EH (cell line): ENCODE measurements around the gene AUH.

Experiments
- DNase-seq: peaks from one replicate; pipeline ENCODE4 v3.0.0-alpha.2; 2015; ENCODE audit warnings: low read depth

AUH gene

DNA sequence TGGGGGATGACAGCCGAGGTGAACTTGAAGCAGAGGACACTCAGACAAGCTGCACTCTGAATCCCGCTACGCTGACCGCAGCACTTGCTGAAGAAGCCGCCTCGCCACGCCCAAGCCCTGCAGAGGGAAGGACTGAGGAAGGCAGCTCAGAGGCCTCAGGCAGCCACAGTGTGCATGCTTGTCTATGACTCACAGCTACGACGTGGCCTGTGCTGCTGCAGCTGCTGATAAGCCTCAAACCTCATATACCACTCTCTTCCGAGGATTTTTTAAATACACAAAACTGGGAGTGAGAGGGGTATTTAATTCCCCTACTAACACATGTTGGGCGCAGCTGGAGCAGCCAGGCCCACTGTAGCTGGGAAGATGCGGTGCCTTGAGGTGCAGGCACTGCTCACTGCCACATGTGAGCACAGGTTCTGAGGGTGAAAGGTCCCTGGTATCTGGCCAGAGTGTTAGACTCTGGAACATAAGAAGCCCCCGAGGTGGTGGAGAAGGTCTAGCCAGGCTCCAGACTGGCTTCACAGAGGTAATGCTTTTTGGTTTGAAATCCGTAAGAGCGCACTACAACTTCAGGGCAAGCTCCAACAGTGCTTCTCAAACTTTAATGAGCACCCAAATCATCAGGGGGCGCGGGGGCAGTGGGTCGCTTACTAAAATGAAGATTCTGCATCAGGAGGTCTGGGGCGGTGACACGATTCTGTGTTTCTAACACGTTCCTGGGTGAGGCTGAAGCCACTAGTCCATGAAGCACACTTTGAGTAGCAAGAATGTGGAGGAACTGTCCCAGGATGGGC lies 196.8 kb downstream of the AUH start:
- peak; percentile 99 for DNase-seq
